Kidney capillary endothelial cell (primary cell): ENCODE results near the gene MYO5A.
A peak's percentile ranks its signal among the peaks of the same experiment; 100 is the strongest.

ENCODE experiments used
- DNase-seq: peaks from one replicate; pipeline ENCODE4 v3.0.0-alpha.2; 2018; ENCODE audit warnings: low spot score

The MYO5A gene

GRCh38 chr15:52362497-52362896, 166.2 kb downstream of the MYO5A start:
- DNase-seq, result no peak

- DNase-seq, result no peak
Measured at GRCh38 chr15:52361975-52362494, 166.6 kb downstream of the MYO5A start.

GRCh38 chr15:52361494-52361893, 167.2 kb downstream of the MYO5A start:
- DNase-seq, result no peak

- no peak for DNase-seq
Measured at GRCh38 chr15:52360229-52361203, 168.2 kb downstream of the MYO5A start.

- DNase-seq, result no peak
Measured at GRCh38 chr15:52359722-52360121, 169.0 kb downstream of the MYO5A start.

GRCh38 chr15:52357949-52358348, 170.7 kb downstream of the MYO5A start:
- no peak for DNase-seq

- DNase-seq, result no peak
Measured at GRCh38 chr15:52352086-52352485, 176.6 kb downstream of the MYO5A start.

- no peak for DNase-seq
Measured at GRCh38 chr15:52351206-52351908, 177.3 kb downstream of the MYO5A start.

GRCh38 chr15:52350423-52350822, 178.3 kb downstream of the MYO5A start:
- DNase-seq, result no peak

GRCh38 chr15:52349052-52349700, 179.5 kb downstream of the MYO5A start:
- DNase-seq, result no peak

- DNase-seq, result no peak
Measured at GRCh38 chr15:52348056-52348745, 180.5 kb downstream of the MYO5A start.

- DNase-seq, result no peak
Measured at GRCh38 chr15:52344592-52344991, 184.1 kb downstream of the MYO5A start.

GRCh38 chr15:52343831-52344230, 184.8 kb downstream of the MYO5A start:
- no peak for DNase-seq

- DNase-seq, result no peak
Measured at GRCh38 chr15:52340093-52340492, 188.6 kb downstream of the MYO5A start.

GRCh38 chr15:52338891-52339290, 189.8 kb downstream of the MYO5A start:
- no peak for DNase-seq

- no peak for DNase-seq
Measured at GRCh38 chr15:52338058-52338457, 190.6 kb downstream of the MYO5A start.

GRCh38 chr15:52337198-52337853, 191.4 kb downstream of the MYO5A start:
- peak; percentile 27 for DNase-seq

- no peak for DNase-seq
Measured at GRCh38 chr15:52336529-52336928, 192.2 kb downstream of the MYO5A start.

GRCh38 chr15:52334491-52335160, 194.1 kb downstream of the MYO5A start:
- DNase-seq, result no peak

GRCh38 chr15:52331490-52332240, 197.0 kb downstream of the MYO5A start:
- DNase-seq, result peak; percentile 60
